CD4-positive, alpha-beta T cell treated with Interleukin-6 for 4 hours (primary cell): ENCODE data around the gene NAA10.

Experiments
- DNase-seq: peaks from one replicate; pipeline ENCODE4 v3.0.0-alpha.2; 2020; ENCODE audit warnings: mixed read lengths

NAA10 gene

GRCh38 chrX:153881281-153881680 is 53.6 kb downstream of the NAA10 start:
- DNase-seq: no peak

GRCh38 chrX:153880440-153880815 is 54.4 kb downstream of the NAA10 start:
- no peak for DNase-seq

GRCh38 chrX:153879741-153880439 is 54.9 kb downstream of the NAA10 start:
- DNase-seq: no peak
